Choroid plexus epithelial cell (primary cell): ENCODE data around the gene ADGRG1.

Source experiments
- DNase-seq: peaks from one replicate; pipeline ENCODE4 v3.0.0-alpha.2; 2010; ENCODE audit warnings: low read depth
- H3K4me3 ChIP-seq: 2 replicates; pipeline ENCODE4 v1.5.1; 2011; ENCODE audit warnings: low read depth, mild to moderate bottlenecking, control low read depth, low read length, moderate library complexity
- TF ChIP-seq, protein P1 (sequence below): conservative IDR thresholded peaks from 2 replicates; pipeline ENCODE4 v1.5.1; 2011; ENCODE audit warnings: low read depth, mild to moderate bottlenecking, control low read depth, inconsistent platforms, low read length, moderate library complexity

ADGRG1 gene

DNA sequence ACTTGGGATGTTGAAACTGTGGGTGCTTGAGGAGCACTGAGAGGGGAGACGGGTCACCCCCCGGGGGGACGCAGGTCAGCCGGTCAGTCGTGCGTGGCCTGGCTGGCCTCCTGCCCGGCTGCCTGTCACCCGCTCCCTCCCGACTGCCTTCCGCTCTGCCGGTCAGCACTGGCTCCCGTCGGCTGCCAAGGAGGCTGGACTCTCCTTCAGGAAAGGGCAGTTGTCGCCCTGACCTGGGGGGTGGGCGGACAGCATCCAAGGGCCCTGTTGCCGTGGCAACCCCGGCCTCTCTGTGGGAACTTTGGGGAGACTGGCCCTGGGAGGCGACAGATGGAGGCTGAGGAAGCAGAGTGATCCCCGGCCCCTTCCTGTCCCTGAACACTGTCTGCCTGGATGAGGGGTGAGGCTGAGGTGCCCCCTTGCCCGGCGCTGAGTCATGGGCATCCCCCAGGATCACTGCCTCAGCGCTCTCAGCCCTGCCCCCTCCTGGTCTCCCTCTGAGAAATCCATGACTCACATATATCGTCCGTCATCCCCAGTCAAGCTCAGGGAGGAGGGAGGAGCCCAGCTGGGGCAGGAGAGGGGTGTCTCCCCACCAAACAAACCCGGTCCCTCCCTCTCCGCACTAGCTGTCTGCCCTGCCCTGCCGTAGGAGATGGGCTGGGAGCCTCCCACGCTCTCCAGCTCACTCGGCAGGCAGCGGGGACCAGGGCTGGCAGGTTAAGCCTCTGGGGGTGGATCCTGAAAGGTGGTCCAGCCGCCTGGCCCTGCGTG is at the start of gene ADGRG1:
ADGRG1 (plus strand) TSS at position 623 of the 774 bp plus-strand sequence. CDS start 21,658 bp downstream, outside the sequence.
- peak; percentile 97 for DNase-seq
- TF ChIP-seq, protein P1, sequence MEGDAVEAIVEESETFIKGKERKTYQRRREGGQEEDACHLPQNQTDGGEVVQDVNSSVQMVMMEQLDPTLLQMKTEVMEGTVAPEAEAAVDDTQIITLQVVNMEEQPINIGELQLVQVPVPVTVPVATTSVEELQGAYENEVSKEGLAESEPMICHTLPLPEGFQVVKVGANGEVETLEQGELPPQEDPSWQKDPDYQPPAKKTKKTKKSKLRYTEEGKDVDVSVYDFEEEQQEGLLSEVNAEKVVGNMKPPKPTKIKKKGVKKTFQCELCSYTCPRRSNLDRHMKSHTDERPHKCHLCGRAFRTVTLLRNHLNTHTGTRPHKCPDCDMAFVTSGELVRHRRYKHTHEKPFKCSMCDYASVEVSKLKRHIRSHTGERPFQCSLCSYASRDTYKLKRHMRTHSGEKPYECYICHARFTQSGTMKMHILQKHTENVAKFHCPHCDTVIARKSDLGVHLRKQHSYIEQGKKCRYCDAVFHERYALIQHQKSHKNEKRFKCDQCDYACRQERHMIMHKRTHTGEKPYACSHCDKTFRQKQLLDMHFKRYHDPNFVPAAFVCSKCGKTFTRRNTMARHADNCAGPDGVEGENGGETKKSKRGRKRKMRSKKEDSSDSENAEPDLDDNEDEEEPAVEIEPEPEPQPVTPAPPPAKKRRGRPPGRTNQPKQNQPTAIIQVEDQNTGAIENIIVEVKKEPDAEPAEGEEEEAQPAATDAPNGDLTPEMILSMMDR = peak; percentile 22
- H3K4me3 ChIP-seq = peak within 1 kb of the TSS; percentile 52

DNA sequence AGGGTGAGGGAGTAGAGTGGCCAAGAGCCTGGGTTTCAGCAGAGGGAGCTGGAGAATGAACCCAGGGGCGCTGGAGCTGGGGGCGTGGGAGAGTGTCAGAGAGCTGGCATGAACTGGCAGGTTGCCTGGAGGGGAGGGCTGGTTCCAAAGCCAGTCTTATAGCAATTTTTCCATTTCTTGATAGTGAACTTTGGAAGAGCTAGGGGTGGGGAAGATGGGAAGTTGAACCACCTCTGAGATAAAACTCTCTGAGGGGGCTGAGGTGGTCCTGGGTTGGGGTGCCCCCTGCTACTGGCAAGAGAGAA is 49.1 kb upstream of the ADGRG1 start:
- TF ChIP-seq, protein P1 = no peak

DNA sequence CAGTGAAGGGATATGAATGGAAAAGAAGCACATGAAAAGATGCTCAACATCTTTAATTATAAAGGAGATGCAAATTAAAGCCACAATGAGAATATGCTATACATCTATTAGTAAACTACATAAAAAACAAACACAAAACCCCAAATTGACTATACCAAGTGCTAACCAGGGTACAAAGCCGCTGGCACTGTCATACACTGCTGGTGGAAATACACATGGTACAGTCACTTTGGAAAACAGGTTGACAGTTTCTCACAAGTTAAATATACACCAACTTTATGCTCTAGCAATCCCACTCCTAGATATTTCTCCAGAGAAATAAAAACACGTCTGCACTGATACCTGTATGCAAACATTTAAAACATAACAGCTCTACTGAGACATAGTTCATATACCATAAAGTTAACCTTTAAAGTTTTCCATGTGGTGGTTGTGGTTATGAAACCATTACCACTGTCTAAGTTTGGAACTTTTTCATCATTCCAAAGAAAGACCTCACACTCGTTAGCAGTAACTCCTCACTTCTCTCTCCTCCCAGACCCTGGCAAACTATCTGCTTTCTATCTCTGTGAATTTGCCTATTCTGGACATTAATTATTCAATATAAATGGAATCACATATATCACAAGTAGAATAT is 43.3 kb upstream of the ADGRG1 start:
- no peak overlapping the region for H3K4me3 ChIP-seq
- no peak for DNase-seq
- TF ChIP-seq, protein P1 = no peak

More for the DNA sequence above, 49.1 kb upstream of the ADGRG1 start:
- DNase-seq = no peak
- H3K4me3 ChIP-seq = no peak overlapping the region

DNA sequence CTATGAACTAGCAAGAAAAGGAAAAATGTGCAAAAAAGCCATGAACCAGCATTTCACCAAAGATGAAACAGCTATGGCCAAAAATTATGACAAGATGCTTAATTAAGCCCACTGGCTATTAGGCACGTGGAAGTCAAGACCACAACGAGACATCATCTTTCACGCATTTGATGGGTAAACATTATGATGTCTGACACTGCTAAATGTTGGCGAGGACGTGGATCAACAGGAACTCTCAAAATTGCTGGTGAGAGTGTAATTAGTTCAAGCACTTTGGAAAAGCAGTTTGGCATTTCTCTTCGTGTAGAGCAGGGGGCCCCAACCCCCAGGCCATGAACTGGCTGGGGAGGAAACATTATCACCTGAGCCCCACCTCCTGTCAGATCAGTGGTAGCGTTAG is 39.6 kb upstream of the ADGRG1 start:
- TF ChIP-seq, protein P1 = no peak
- no peak overlapping the region for H3K4me3 ChIP-seq
- no peak for DNase-seq

DNA sequence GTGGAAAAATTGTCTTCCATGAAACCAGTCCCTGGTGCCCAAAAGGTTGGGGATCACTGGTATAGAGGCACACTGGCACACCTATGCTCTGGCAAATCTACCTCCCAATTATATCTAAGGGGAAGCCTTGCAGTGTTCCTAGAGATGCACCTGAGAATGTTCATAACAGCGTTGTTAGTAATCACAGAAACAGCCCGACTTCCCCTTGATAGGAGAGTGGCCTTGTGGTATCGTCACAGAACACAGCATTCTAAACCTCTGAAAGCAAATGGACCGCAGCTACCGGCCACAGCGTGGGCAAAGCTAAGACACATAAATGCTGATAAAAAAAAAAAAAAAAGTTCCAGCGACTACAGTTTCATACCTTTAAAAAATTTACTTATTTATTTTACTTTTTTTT is 39.1 kb upstream of the ADGRG1 start:
- TF ChIP-seq, protein P1 = no peak
- no peak overlapping the region for H3K4me3 ChIP-seq
- DNase-seq = no peak

DNA sequence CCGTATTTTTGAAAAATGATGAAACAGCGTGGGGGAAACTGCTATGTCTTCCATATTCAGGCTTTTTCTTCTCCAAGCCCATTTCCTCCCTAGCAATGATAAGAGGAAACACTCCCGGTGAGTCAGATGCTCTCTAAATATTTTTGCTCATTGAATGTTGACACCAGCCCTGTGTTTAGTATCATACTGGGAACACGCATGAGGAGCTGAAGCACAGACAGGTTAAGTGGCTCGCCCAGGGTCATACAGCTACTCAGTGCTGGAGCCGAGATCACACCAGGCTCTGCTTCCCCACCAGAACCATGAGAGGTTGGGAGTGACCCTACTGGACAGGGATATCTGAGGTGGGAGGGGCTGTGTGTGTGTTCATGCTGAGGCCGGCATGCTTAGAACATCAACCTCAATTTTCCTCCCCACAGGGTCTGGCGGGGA is 37.8 kb upstream of the ADGRG1 start:
- TF ChIP-seq, protein P1 = no peak
- DNase-seq = peak; percentile 80
- no peak overlapping the region for H3K4me3 ChIP-seq
